Measurements from ENCODE around the gene CTDSPL. TPM values are rescaled to one million over a fixed set of nuclear protein-coding genes. Genes with fewer than 3 reads are reported as not detected.

Gene CTDSPL
- total RNA-seq, 3 donors from 2014 or later (not counting 1 experiment from before 2014, with no cell fraction given) = 0.50 to 3.4 (median 1.8) TPM

GRCh38 chr3:37833302-37834186 is 28.1 kb upstream of the CTDSPL start:
- DNase-seq (no peak), ATAC-seq (no peak)
- Mint-ChIP-seq H3K27ac (no peak overlapping the region), H3K36me3 (no peaks in the 10 kb centered on the region), H3K27me3 (ENCODE audit: low read depth in 2 of 2) (peaks cover 5 to 9% of the 10 kb centered on the region in 2 donors), H3K4me1 (no peaks in the 10 kb centered on the region), H3K4me3 (no peak overlapping the region), H3K9me3 (no peaks in the 10 kb centered on the region)
- H3K4me1 ChIP-seq (ENCODE audit: control insufficient read depth, insufficient read depth, low read length) = no peaks in the 10 kb centered on the region
- H3K27ac ChIP-seq (ENCODE audit: low read length) = no peak overlapping the region
- intact Hi-C loops (cut with micrococcal nuclease) = no loop called here
- 81% methylated on average over 4 of the region's 6 CpGs for WGBS (ENCODE audit: insufficient coverage)
- no peak for TF ChIP-seq CTCF (IDR thresholded peaks at IDR 0.05)
- no peaks in the 10 kb centered on the region for H3K27me3 ChIP-seq (ENCODE audit: control insufficient read depth, insufficient read depth, low read length)
- no peaks in the 10 kb centered on the region for H3K9me3 ChIP-seq (ENCODE audit: control insufficient read depth, insufficient read depth, low read length)
- no peaks in the 10 kb centered on the region for H3K36me3 ChIP-seq (ENCODE audit: control insufficient read depth, insufficient read depth, low read length)
- no peak overlapping the region for H3K4me3 ChIP-seq (ENCODE audit: low read length)

- Mint-ChIP-seq H3K4me3 (no peak overlapping the region), H3K27ac (no peak overlapping the region), H3K4me1 (no peaks in the 10 kb centered on the region), H3K27me3 (ENCODE audit: low read depth in 2 of 2) (peaks cover 4 to 19% of the 10 kb centered on the region in 2 donors), H3K36me3 (no peaks in the 10 kb centered on the region), H3K9me3 (no peaks in the 10 kb centered on the region)
- ATAC-seq = no peak
- H3K36me3 ChIP-seq (ENCODE audit: control insufficient read depth, insufficient read depth, low read length) = no peaks in the 10 kb centered on the region
- H3K4me1 ChIP-seq (ENCODE audit: control insufficient read depth, insufficient read depth, low read length) = no peaks in the 10 kb centered on the region
- intact Hi-C loops (cut with micrococcal nuclease) = no loop called here
- WGBS (ENCODE audit: insufficient coverage) = 79% methylated on average over 1 of the region's 1 CpG
- DNase-seq = no peak
- H3K27ac ChIP-seq (ENCODE audit: low read length) = no peak overlapping the region
- H3K9me3 ChIP-seq (ENCODE audit: control insufficient read depth, insufficient read depth, low read length) = no peaks in the 10 kb centered on the region
- no peak for TF ChIP-seq CTCF (IDR thresholded peaks at IDR 0.05)
- no peak overlapping the region for H3K4me3 ChIP-seq (ENCODE audit: low read length)
- no peaks in the 10 kb centered on the region for H3K27me3 ChIP-seq (ENCODE audit: control insufficient read depth, insufficient read depth, low read length)
These were observed 25.1 kb upstream of the CTDSPL start for GRCh38 chr3:37836589-37836988.

GRCh38 chr3:37847689-37848088 is 14.0 kb upstream of the CTDSPL start:
- H3K27ac ChIP-seq (ENCODE audit: low read length) = no peak overlapping the region
- no peak for TF ChIP-seq CTCF (IDR thresholded peaks at IDR 0.05)
- H3K36me3 ChIP-seq (ENCODE audit: control insufficient read depth, insufficient read depth, low read length) = no peaks in the 10 kb centered on the region
- no peaks in the 10 kb centered on the region for H3K27me3 ChIP-seq (ENCODE audit: control insufficient read depth, insufficient read depth, low read length)
- H3K27ac Mint-ChIP-seq = no peak overlapping the region
- H3K4me1 Mint-ChIP-seq = no peaks in the 10 kb centered on the region
- no peaks in the 10 kb centered on the region for H3K9me3 Mint-ChIP-seq
- no peak overlapping the region for H3K4me3 ChIP-seq (ENCODE audit: low read length)
- H3K4me3 Mint-ChIP-seq = no peak overlapping the region
- no peak for ATAC-seq
- intact Hi-C loops (cut with micrococcal nuclease) = no loop called here
- H3K9me3 ChIP-seq (ENCODE audit: control insufficient read depth, insufficient read depth, low read length) = no peaks in the 10 kb centered on the region
- 79% methylated on average over 4 of the region's 4 CpGs for WGBS (ENCODE audit: insufficient coverage)
- no peak for DNase-seq
- no peaks in the 10 kb centered on the region for H3K4me1 ChIP-seq (ENCODE audit: control insufficient read depth, insufficient read depth, low read length)
- H3K36me3 Mint-ChIP-seq = no peaks in the 10 kb centered on the region
- no peaks in the 10 kb centered on the region for H3K27me3 Mint-ChIP-seq (ENCODE audit: low read depth in 2 of 2)
